Fibroblast of villous mesenchyme (primary cell): ENCODE measurements around the gene ERC1. TPM values are rescaled to one million over a fixed set of nuclear protein-coding genes. Genes with fewer than 3 reads are reported as not detected.
A peak's percentile ranks its signal among the peaks of the same experiment; 100 is the strongest.

Source experiments
- DNase-seq: peaks from one replicate; pipeline ENCODE4 v3.0.0-alpha.2; 2010; ENCODE audit warnings: low read depth
- H3K4me3 ChIP-seq: 2 replicates; pipeline ENCODE4 v1.5.1; 2011; ENCODE audit warnings: low read depth, mild to moderate bottlenecking, low read length
- CTCF ChIP-seq: IDR thresholded peaks from 2 replicates; pipeline ENCODE4 v1.5.1; 2012; ENCODE audit warnings: low read depth, mild to moderate bottlenecking, low read length; ENCODE audit not compliant: insufficient read depth
- total RNA-seq: library from RNA; depleted of rRNA; stranded (reverse); fragments of >200 nt; gene quantifications from 2 replicates; pipeline ENCODE4 v1.2.3, GENCODE V29; 2012

The ERC1 gene
- total RNA-seq, 1 donor: 49.7 TPM

GRCh38 chr12:1291601-1292332 is 300.7 kb downstream of the ERC1 start:
- no peak for DNase-seq
- TF ChIP-seq CTCF: no peak
- H3K4me3 ChIP-seq: no peak overlapping the region

- no peak for DNase-seq
These were observed 302.9 kb downstream of the ERC1 start for GRCh38 chr12:1293901-1294300.

GRCh38 chr12:1297206-1297605 is 306.2 kb downstream of the ERC1 start:
- TF ChIP-seq CTCF: no peak
- no peak overlapping the region for H3K4me3 ChIP-seq
- peak; percentile 37 for DNase-seq

More at GRCh38 chr12:1293901-1294300, 302.9 kb downstream of the ERC1 start:
- H3K4me3 ChIP-seq: no peak overlapping the region
- TF ChIP-seq CTCF: no peak

- no peak for TF ChIP-seq CTCF
- H3K4me3 ChIP-seq: no peak overlapping the region
- peak; percentile 22 for DNase-seq
These were observed 306.7 kb downstream of the ERC1 start for GRCh38 chr12:1297639-1298175.

- H3K4me3 ChIP-seq: no peak overlapping the region
- DNase-seq: no peak
- no peak for TF ChIP-seq CTCF
These were observed 309.4 kb downstream of the ERC1 start for GRCh38 chr12:1300460-1300859.

- H3K4me3 ChIP-seq: no peak overlapping the region
- no peak for DNase-seq
- no peak for TF ChIP-seq CTCF
These were observed 311.3 kb downstream of the ERC1 start for GRCh38 chr12:1302201-1302870.
